Panc1 (cell line): ENCODE data around the gene C2CD3. TPM values are rescaled to one million over a fixed set of nuclear protein-coding genes. Genes with fewer than 3 reads are reported as not detected.

Experiments used
- ATAC-seq: fragments of 200-7000 bp; cut with Tn5 transposase; 2 replicates; pipeline ENCODE4 v1.9.1; 2020; ENCODE audit warnings: mild to moderate bottlenecking, moderate library complexity
- BruUV-seq: library from RNA; stranded (reverse); fragments of 400-500 nt; replicated peaks from 2 replicates; lab custom pipeline; 2021; lab: Mats Ljungman, UMichigan
- CTCF ChIA-PET: fragments of 300-600 bp; sonication (Branson Sonifier 250); formaldehyde crosslinking; loops from one replicate; lab custom pipeline; 2022; ENCODE audit warnings: antibody characterized with exemption; lab: Charles Lee
- POLR2A ChIA-PET: fragments of 300-600 bp; sonication (Branson Sonifier 250); formaldehyde crosslinking; loops from one replicate; lab custom pipeline; 2022; ENCODE audit warnings: antibody characterized with exemption; lab: Charles Lee
- DNase-seq: peaks from one replicate; pipeline ENCODE4 v3.0.0-alpha.2; 2010; ENCODE audit warnings: low read depth, low spot score
- H3K27ac ChIP-seq: 2 replicates; pipeline ENCODE4 v1.5.1; 2011; ENCODE audit warnings: mild to moderate bottlenecking, low read length, inconsistent platforms
- H3K27me3 ChIP-seq: fragments of 200-500 bp; sonication (Bioruptor generic); 2 replicates; pipeline ENCODE4 v1.6.0; 2014; ENCODE audit warnings: low read length, inconsistent platforms; ENCODE audit not compliant: control insufficient read depth, insufficient read depth
- H3K36me3 ChIP-seq: fragments of 200-500 bp; sonication (Bioruptor generic); 2 replicates; pipeline ENCODE4 v1.5.1; 2014; ENCODE audit warnings: inconsistent platforms, mild to moderate bottlenecking, low read length, moderate library complexity; ENCODE audit not compliant: control insufficient read depth, insufficient read depth
- H3K4me1 ChIP-seq: 2 replicates; pipeline ENCODE4 v1.5.1; 2011; ENCODE audit warnings: inconsistent platforms, mild to moderate bottlenecking, low read length, moderate library complexity; ENCODE audit not compliant: control insufficient read depth, insufficient read depth
- H3K4me3 ChIP-seq, 2 experiments: 2 replicates each; pipeline ENCODE4 v1.5.1; 2011 to 2012; ENCODE audit warnings: low read depth in 2 of 2, low read length in 2 of 2, mild to moderate bottlenecking in 2 of 2, inconsistent platforms in 1 of 2, moderate library complexity in 1 of 2
- H3K9me3 ChIP-seq: fragments of 200-500 bp; sonication (Bioruptor generic); 2 replicates; pipeline ENCODE4 v1.5.1; 2014; ENCODE audit warnings: low read depth, mild to moderate bottlenecking, inconsistent platforms, low read length, moderate library complexity; ENCODE audit not compliant: control insufficient read depth, insufficient read depth
- POLR2AphosphoS5 ChIP-seq: IDR thresholded peaks from 2 replicates; pipeline ENCODE4 v1.6.1; 2012; ENCODE audit warnings: mild to moderate bottlenecking, low read depth, low read length, moderate library complexity
- SIN3A ChIP-seq: IDR thresholded peaks from 2 replicates; pipeline ENCODE4 v1.6.1; 2012; ENCODE audit warnings: low read depth, mild to moderate bottlenecking, low read length, moderate library complexity, borderline replicate concordance; ENCODE audit not compliant: insufficient read depth
- TCF7L2 ChIP-seq: IDR thresholded peaks from 2 replicates; pipeline ENCODE4 v1.6.1; 2011; ENCODE audit warnings: mild to moderate bottlenecking, low read depth, low read length, inconsistent platforms
- in situ Hi-C: cut with HindIII; loops from 2 replicates; pipeline ENCODE4 v1.10.0; 2016; ENCODE audit warnings: low sequenced_read_pairs, low pct_unique_long_range_greater_than_20kb
- intact Hi-C: fragments of 100-400 bp; cut with micrococcal nuclease; formaldehyde crosslinking; loops from one replicate; pipeline ENCODE4 v1.10.0; 2022; ENCODE audit not compliant: unreplicated experiment
- total RNA-seq: library from RNA; stranded (reverse); gene quantifications from one replicate; pipeline ENCODE4 v1.2.1, GENCODE V29; 2021; ENCODE audit not compliant: unreplicated experiment
- TF ChIP-seq, protein P1 (sequence below): fragments of 450-650 bp; IDR thresholded peaks from 2 replicates; pipeline ENCODE4 v1.5.1; 2017; ENCODE audit warnings: mild to moderate bottlenecking
- TF ChIP-seq, protein P2 (sequence below), 2 experiments: IDR thresholded peaks; 2 replicates each; pipeline ENCODE4 v1.6.1; 2011 to 2012; ENCODE audit warnings: low read depth in 2 of 2, control low read depth in 1 of 2, low read length in 1 of 2, mild to moderate bottlenecking in 1 of 2, moderate library complexity in 1 of 2; ENCODE audit not compliant: insufficient read depth in 1 of 2

Gene C2CD3
- total RNA-seq, 1 experiment from 2014 or later, result 51.8 TPM

DNA sequence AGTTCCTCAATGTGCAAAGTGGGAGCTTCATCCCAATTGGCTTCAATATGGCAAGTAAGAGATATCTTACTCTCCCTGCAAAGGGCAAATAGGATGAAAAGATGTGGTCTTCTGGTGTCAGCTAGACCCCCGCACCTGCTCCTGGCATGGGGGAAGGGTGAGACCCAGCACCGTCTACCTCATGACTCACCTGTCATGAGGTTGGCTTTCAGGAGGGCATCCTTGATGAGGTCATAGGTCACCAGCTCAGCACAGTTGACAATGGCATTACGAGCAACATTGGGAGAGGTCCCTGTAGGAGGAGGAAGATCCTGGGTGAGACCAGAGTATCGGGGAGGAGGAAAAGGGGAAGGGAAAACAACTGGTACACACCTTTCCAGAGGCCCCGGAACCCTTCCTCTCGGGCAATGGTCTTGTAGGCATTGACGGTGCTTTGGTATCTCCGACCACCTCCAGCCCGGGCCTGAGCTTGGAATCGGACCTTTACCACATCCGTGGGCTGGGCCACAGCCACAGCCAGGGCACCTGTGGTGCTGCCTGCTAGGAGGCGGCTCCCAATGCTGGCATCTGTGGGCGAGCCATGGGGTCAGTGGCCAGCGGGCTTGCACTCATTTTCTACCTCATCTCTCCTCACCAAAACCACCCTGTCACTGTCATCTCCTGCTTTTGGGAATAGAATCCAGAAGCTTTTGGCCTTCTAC is 194.2 kb downstream of the C2CD3 start:
- Histone ChIP-seq H3K4me3 (no peak overlapping the region), H3K4me1 (peaks cover 12% of the 10 kb centered on the region), H3K27me3 (no peaks in the 10 kb centered on the region), H3K9me3 (no peaks in the 10 kb centered on the region), H3K36me3 (peaks cover 9% of the 10 kb centered on the region; the same call in 1 of the 2 replicates), H3K27ac (no peak overlapping the region)
- BruUV-seq, result no TSS peak
- POLR2A ChIA-PET, result no interaction called here
- DNase-seq, result no peak
- CTCF ChIA-PET, result no interaction called here
- TF ChIP-seq TCF7L2 (no peak), POLR2AphosphoS5 (no peak), SIN3A (no peak)
- TF ChIP-seq, protein P1, sequence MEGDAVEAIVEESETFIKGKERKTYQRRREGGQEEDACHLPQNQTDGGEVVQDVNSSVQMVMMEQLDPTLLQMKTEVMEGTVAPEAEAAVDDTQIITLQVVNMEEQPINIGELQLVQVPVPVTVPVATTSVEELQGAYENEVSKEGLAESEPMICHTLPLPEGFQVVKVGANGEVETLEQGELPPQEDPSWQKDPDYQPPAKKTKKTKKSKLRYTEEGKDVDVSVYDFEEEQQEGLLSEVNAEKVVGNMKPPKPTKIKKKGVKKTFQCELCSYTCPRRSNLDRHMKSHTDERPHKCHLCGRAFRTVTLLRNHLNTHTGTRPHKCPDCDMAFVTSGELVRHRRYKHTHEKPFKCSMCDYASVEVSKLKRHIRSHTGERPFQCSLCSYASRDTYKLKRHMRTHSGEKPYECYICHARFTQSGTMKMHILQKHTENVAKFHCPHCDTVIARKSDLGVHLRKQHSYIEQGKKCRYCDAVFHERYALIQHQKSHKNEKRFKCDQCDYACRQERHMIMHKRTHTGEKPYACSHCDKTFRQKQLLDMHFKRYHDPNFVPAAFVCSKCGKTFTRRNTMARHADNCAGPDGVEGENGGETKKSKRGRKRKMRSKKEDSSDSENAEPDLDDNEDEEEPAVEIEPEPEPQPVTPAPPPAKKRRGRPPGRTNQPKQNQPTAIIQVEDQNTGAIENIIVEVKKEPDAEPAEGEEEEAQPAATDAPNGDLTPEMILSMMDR, result no peak
- TF ChIP-seq, protein P2, sequence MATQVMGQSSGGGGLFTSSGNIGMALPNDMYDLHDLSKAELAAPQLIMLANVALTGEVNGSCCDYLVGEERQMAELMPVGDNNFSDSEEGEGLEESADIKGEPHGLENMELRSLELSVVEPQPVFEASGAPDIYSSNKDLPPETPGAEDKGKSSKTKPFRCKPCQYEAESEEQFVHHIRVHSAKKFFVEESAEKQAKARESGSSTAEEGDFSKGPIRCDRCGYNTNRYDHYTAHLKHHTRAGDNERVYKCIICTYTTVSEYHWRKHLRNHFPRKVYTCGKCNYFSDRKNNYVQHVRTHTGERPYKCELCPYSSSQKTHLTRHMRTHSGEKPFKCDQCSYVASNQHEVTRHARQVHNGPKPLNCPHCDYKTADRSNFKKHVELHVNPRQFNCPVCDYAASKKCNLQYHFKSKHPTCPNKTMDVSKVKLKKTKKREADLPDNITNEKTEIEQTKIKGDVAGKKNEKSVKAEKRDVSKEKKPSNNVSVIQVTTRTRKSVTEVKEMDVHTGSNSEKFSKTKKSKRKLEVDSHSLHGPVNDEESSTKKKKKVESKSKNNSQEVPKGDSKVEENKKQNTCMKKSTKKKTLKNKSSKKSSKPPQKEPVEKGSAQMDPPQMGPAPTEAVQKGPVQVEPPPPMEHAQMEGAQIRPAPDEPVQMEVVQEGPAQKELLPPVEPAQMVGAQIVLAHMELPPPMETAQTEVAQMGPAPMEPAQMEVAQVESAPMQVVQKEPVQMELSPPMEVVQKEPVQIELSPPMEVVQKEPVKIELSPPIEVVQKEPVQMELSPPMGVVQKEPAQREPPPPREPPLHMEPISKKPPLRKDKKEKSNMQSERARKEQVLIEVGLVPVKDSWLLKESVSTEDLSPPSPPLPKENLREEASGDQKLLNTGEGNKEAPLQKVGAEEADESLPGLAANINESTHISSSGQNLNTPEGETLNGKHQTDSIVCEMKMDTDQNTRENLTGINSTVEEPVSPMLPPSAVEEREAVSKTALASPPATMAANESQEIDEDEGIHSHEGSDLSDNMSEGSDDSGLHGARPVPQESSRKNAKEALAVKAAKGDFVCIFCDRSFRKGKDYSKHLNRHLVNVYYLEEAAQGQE (IDR thresholded peaks at IDR 0.05; ENCODE audit: insufficient read depth in 1 of 2, low read depth in 2 of 2, low read length in 1 of 2), result no peak
- in situ Hi-C loops, result no loop called here
- no peak for ATAC-seq
- intact Hi-C loops, result no loop called here

- no TSS peak for BruUV-seq
- in situ Hi-C loops (no loop called here), intact Hi-C loops (no loop called here)
- Histone ChIP-seq H3K9me3 (no peaks in the 10 kb centered on the region), H3K27ac (no peak overlapping the region), H3K27me3 (no peaks in the 10 kb centered on the region), H3K4me1 (peaks cover under 1% of the 10 kb centered on the region), H3K4me3 (no peak overlapping the region), H3K36me3 (peaks cover 8% of the 10 kb centered on the region; the same call in 1 of the 2 replicates)
- ATAC-seq, result no peak
- no peak for DNase-seq
- TF ChIP-seq SIN3A (no peak), POLR2AphosphoS5 (no peak), TCF7L2 (no peak)
- TF ChIP-seq, protein P1, result no peak
- TF ChIP-seq, protein P2 (IDR thresholded peaks at IDR 0.05; ENCODE audit: insufficient read depth in 1 of 2, low read depth in 2 of 2, low read length in 1 of 2), result no peak
- POLR2A ChIA-PET, result no interaction called here
- CTCF ChIA-PET, result no interaction called here
Observed at GRCh38 chr11:73975479-73975757, 195.4 kb downstream of the C2CD3 start.
